Right lobe of liver (tissue), 6 donors: ENCODE results near the gene SYTL3. TPM values are rescaled to one million over a fixed set of nuclear protein-coding genes. Genes with fewer than 3 reads are reported as not detected.

Experiments used
- ATAC-seq, 4 donors: fragments of 200-7000 bp; cut with Tn5 transposase; one replicate each; pipeline ENCODE4 v1.9.1; 2020; ENCODE audit warnings: mild to moderate bottlenecking in 4 of 4, moderate library complexity in 4 of 4
- DNase-seq, 3 donors: peaks; one replicate each; pipeline ENCODE4 v3.0.0-alpha.2; 2020
- H3K27ac ChIP-seq, 3 donors: fragments of 200-600 bp; one replicate each; pipeline ENCODE4 v1.8.0; 2022
- H3K27me3 ChIP-seq, 2 donors: fragments of 200-600 bp; one replicate each; pipeline ENCODE4 v1.8.0; 2022
- H3K36me3 ChIP-seq, 4 donors: fragments of 200-600 bp; sonication (generic) in 1 of 4; one replicate each; pipeline versions ENCODE4 v1.5.1 to v1.8.0; 2017 to 2022; ENCODE audit warnings: control low read depth in 1 of 4
- H3K4me1 ChIP-seq, 4 donors: fragments of 200-600 bp; sonication (generic) in 1 of 4; one replicate each; pipeline versions ENCODE4 v1.5.1 to v1.8.0; 2017 to 2022; ENCODE audit warnings: control low read depth in 1 of 4
- H3K4me3 ChIP-seq, 3 donors: fragments of 200-600 bp; one replicate each; pipeline ENCODE4 v1.8.0; 2022
- H3K9me3 ChIP-seq, 4 donors: fragments of 200-600 bp; sonication (generic) in 1 of 4; one replicate each; pipeline versions ENCODE4 v1.5.1 to v1.8.0; 2017 to 2022; ENCODE audit warnings: control low read depth in 1 of 4
- POLR2A ChIP-seq: fragments of 450-650 bp; IDR thresholded peaks from one replicate; pipeline ENCODE4 v1.6.1; 2017; ENCODE audit warnings: antibody characterized with exemption, mild to moderate bottlenecking
- WGBS: methylation state at CpG from one replicate; pipeline ENCODE4 v1.1.6; 2018; ENCODE audit warnings: low coverage, low lambda C conversion rate; ENCODE audit not compliant: insufficient coverage; ENCODE audit errors: missing lambda C conversion rate; 5-methylcytosine and 5-hydroxymethylcytosine counted together
- intact Hi-C, 2 donors: fragments of 100-400 bp; cut with DNase I; formaldehyde crosslinking; loops; one replicate each; pipeline versions ENCODE4 v1.11.2 to v1.14.1; 2022
- total RNA-seq, 6 experiments: library from RNA; depleted of rRNA in 2 of 6; stranded (reverse); fragments of >200 nt in 2 of 6; fragmentation: NEBNext Ultra II Directional in 3 of 6; extraction: Animal tissue kit (Norgen Biotek cat#: 25700) in 3 of 6; gene quantifications; one replicate each; pipeline versions ENCODE4 v1.1.0 to v1.2.4, GENCODE V29; 2016 to 2023
- TF ChIP-seq, protein P1 (sequence below), 4 donors: fragments of 200-600 bp in 3 of 4; fragments of 450-650 bp in 1 of 4; IDR thresholded peaks; one replicate each; pipeline versions ENCODE4 v1.5.1 to v1.8.0; 2016 to 2022; ENCODE audit warnings: antibody characterized with exemption in 4 of 4, mild to moderate bottlenecking in 2 of 4
- donor health status: DM: no; HTN: yes; CAD: no.
- donor health status: DM: no; HTN: no; CAD: no.
- donor health status: DM: no; HTN: no; CAD: no.
- donor health status: DM: no; HTN: yes; CAD: no.
- donor health status: DM: no; HTN: yes; CAD: no.

SYTL3 gene
- total RNA-seq, 6 experiments from 2014 or later: 0.66 to 1.7 (median 1.0) TPM

DNA sequence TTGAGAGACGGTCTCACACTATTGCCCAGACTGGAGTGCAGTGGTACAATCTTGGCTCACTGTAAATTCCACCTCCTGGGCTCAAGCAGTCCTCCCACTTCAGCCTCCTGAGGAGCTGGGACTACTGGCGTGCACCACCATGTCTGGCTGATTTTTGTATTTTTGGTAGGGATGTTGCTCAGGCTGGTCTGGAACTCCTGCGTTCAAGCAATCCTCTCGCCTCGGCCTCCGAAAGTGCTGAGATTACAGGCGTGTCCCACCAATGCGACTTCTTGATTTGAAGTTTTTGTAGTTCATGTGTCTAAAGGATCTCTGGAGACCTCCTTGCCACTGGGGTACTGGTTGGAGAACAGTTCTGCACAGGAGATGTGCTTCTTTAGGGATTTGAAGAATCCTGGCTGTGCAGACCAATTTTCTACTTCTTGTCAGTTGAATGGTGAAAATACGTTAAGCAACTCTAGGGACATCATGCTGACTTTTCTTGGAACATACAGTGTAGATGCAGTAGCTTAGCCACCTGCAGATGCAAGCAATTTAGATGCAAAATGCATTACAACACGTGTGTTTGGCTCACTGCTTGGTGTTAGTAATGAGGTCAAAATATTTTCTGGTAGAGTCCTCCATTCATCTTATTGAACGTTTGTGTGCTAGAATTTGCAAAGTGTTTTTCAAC lies 28.2 kb downstream of the SYTL3 start:
- ATAC-seq: no peak
- TF ChIP-seq, protein P1, sequence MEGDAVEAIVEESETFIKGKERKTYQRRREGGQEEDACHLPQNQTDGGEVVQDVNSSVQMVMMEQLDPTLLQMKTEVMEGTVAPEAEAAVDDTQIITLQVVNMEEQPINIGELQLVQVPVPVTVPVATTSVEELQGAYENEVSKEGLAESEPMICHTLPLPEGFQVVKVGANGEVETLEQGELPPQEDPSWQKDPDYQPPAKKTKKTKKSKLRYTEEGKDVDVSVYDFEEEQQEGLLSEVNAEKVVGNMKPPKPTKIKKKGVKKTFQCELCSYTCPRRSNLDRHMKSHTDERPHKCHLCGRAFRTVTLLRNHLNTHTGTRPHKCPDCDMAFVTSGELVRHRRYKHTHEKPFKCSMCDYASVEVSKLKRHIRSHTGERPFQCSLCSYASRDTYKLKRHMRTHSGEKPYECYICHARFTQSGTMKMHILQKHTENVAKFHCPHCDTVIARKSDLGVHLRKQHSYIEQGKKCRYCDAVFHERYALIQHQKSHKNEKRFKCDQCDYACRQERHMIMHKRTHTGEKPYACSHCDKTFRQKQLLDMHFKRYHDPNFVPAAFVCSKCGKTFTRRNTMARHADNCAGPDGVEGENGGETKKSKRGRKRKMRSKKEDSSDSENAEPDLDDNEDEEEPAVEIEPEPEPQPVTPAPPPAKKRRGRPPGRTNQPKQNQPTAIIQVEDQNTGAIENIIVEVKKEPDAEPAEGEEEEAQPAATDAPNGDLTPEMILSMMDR (IDR thresholded peaks at IDR 0.05): no peak
- no peak for TF ChIP-seq POLR2A
- WGBS: 77% methylated on average over 8 of the region's 11 CpGs
- no peaks in the 10 kb centered on the region for H3K27me3 ChIP-seq
- H3K4me1 ChIP-seq: peaks cover 0 to 6% (median 2%) of the 10 kb centered on the region in 4 donors
- no peak overlapping the region for H3K27ac ChIP-seq
- H3K36me3 ChIP-seq: no peaks in the 10 kb centered on the region
- no peaks in the 10 kb centered on the region for H3K9me3 ChIP-seq
- no peak overlapping the region for H3K4me3 ChIP-seq
- DNase-seq: peak in 1 of 3 donors; percentile 23
- intact Hi-C loops: no loop called here

DNA sequence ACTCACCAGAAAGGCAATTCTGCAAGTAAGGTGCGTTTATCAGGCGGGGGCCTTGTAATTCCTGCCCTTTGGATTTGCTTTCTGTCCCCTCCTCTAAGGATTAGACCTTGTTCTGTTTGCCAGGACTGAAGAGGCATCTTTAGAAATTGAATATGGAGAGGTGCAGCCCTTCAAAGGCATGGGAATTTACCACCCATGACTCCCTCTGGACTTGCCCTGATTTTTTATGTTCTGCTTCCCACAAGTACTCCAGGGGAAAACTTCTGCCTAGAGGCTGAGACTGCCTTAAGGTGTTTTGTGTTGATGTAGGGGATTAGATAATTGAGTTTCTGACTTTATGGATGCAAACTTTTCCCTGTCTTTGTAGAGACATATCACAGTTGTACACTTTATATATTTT lies 30.2 kb downstream of the SYTL3 start:
- H3K4me3 ChIP-seq: no peak overlapping the region
- no peak overlapping the region for H3K27ac ChIP-seq
- WGBS: 80% methylated on average over 2 of the region's 2 CpGs
- no peak for TF ChIP-seq POLR2A
- TF ChIP-seq, protein P1 (IDR thresholded peaks at IDR 0.05): no peak
- ATAC-seq (no peak), DNase-seq (no peak)
- H3K9me3 ChIP-seq: no peaks in the 10 kb centered on the region
- peaks cover 0 to 1% (median 0%) of the 10 kb centered on the region in 4 donors for H3K4me1 ChIP-seq
- H3K27me3 ChIP-seq: no peaks in the 10 kb centered on the region
- no peaks in the 10 kb centered on the region for H3K36me3 ChIP-seq
- intact Hi-C loops: no loop called here

DNA sequence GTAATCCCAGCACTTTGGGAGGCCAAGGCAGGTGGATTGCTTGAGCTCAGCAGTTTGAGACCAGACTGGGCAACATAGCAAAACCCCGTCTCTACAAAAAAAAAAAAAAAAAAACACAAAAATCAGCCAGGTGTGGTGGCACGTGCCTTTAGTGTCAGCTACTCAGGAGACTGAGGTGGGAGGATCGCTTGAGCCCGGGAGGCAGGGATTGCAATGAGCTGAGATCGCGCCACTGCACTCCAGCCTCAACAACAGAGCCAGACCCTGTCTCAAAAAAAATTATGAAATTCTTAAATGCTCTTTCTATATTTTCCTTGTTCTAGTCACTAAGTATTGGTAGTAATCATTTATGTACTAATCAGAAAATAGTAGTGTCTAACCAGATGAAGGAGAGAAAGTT lies 30.6 kb downstream of the SYTL3 start:
- DNase-seq (no peak), ATAC-seq (no peak)
- Histone ChIP-seq H3K27me3 (no peaks in the 10 kb centered on the region), H3K9me3 (no peaks in the 10 kb centered on the region), H3K36me3 (no peaks in the 10 kb centered on the region), H3K27ac (no peak overlapping the region), H3K4me1 (no peaks in the 10 kb centered on the region), H3K4me3 (no peak overlapping the region)
- intact Hi-C loops: no loop called here
- WGBS: 93% methylated on average over 6 of the region's 6 CpGs
- TF ChIP-seq POLR2A: no peak
- TF ChIP-seq, protein P1 (IDR thresholded peaks at IDR 0.05): no peak

DNA sequence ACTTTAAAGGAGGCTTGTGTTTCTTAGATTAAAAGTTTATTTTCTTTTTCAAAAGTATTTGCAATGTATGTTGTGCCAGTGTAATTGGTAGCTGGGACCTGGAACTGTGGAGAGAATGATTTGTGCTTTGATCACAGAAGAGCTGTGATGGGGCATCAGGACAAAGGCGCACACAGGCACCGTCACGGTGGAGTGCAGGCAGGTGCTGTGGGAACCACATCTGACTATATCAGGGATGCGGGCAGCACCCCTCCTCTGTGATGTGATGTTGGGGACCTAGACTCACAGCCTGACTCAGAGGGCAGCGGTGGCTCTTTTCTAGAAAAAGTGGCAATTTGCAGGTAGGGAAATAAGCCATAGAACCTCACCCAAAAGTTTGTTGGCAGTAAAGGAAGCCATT lies 34.5 kb downstream of the SYTL3 start:
- H3K27ac ChIP-seq: no peak overlapping the region

More for the DNA sequence above, 34.5 kb downstream of the SYTL3 start:
- TF ChIP-seq, protein P1 (IDR thresholded peaks at IDR 0.05): no peak
- no peak for TF ChIP-seq POLR2A
- Histone ChIP-seq H3K9me3 (no peaks in the 10 kb centered on the region), H3K4me3 (no peak overlapping the region), H3K27me3 (no peaks in the 10 kb centered on the region), H3K36me3 (no peaks in the 10 kb centered on the region), H3K4me1 (no peaks in the 10 kb centered on the region)
- DNase-seq: peak in 1 of 3 donors; percentile 36
- WGBS: no CpG with 5 or more reads among the region's 5 CpGs
- intact Hi-C loops: no loop called here
- no peak for ATAC-seq
